Body of pancreas (tissue), 4 donors: ENCODE results near the gene NMS.

Experiments
- POLR2A ChIP-seq, 3 donors: fragments of 450-650 bp; IDR thresholded peaks; one replicate each; pipeline ENCODE4 v1.6.1; 2016; ENCODE audit warnings: antibody characterized with exemption in 3 of 3, mild to moderate bottlenecking in 2 of 3
- TF ChIP-seq, protein P1 (sequence below), 7 experiments: fragments of 450-650 bp in 4 of 7; fragments of 200-600 bp in 3 of 7; sonication (generic) in 3 of 7; IDR thresholded peaks; one replicate each; pipeline ENCODE4 v1.5.1; 2016 to 2019; ENCODE audit warnings: antibody characterized with exemption in 7 of 7

DNA sequence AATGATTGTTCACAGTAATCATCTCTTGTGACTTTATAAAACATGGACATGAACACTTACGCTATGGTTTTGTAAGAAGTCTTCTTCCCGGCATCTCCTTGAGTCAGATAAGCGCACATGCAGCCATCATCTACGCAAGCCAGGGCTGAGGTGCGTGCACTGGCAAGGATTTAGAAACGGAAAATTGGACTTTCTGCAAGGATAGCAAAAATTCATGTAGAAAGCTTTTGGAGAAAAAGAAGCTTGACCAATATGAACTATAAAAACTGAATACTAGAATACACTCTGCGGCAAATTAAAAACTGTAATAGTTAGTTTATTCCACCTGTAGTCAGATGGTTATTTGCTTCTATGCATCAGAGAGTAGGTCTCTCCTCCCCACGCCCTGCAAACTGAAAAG is 6.3 kb downstream of the NMS start:
- TF ChIP-seq, protein P1, sequence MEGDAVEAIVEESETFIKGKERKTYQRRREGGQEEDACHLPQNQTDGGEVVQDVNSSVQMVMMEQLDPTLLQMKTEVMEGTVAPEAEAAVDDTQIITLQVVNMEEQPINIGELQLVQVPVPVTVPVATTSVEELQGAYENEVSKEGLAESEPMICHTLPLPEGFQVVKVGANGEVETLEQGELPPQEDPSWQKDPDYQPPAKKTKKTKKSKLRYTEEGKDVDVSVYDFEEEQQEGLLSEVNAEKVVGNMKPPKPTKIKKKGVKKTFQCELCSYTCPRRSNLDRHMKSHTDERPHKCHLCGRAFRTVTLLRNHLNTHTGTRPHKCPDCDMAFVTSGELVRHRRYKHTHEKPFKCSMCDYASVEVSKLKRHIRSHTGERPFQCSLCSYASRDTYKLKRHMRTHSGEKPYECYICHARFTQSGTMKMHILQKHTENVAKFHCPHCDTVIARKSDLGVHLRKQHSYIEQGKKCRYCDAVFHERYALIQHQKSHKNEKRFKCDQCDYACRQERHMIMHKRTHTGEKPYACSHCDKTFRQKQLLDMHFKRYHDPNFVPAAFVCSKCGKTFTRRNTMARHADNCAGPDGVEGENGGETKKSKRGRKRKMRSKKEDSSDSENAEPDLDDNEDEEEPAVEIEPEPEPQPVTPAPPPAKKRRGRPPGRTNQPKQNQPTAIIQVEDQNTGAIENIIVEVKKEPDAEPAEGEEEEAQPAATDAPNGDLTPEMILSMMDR (IDR thresholded peaks at IDR 0.05), result no peak
- no peak for TF ChIP-seq POLR2A (IDR thresholded peaks at IDR 0.05)
